NCI-H510A treated with DMSO at 0.1 percent for 48 hours (cell line): ENCODE data around the gene GJA5.

Experiments used
- DNase-seq: peaks from one replicate; lab custom pipeline; 2025; lab: John Stamatoyannopoulos, UW

Gene GJA5

GRCh38 chr1:147760481-147761260 lies at the start of gene GJA5:
Gene GJA5, minus strand, starts transcription at chr1:147760602. Its CDS starts 1,364 bp downstream, at chr1:147759238.
- DNase-seq: no peak

GRCh38 chr1:147809236-147809635 lies 48.8 kb upstream of the GJA5 start:
- no peak for DNase-seq

GRCh38 chr1:147808025-147808424 lies 47.6 kb upstream of the GJA5 start:
- no peak for DNase-seq

GRCh38 chr1:147807405-147807804 lies 47.0 kb upstream of the GJA5 start:
- no peak for DNase-seq

GRCh38 chr1:147804942-147805723 lies 44.7 kb upstream of the GJA5 start:
- DNase-seq: no peak

- no peak for DNase-seq
These were observed 40.4 kb upstream of the GJA5 start for GRCh38 chr1:147800804-147801203.

GRCh38 chr1:147798731-147799130 lies 38.3 kb upstream of the GJA5 start:
- no peak for DNase-seq

- DNase-seq: no peak
These were observed 34.2 kb upstream of the GJA5 start for GRCh38 chr1:147794570-147794969.

- DNase-seq: no peak
These were observed 31.5 kb upstream of the GJA5 start for GRCh38 chr1:147791876-147792275.

GRCh38 chr1:147787765-147788164 lies 27.4 kb upstream of the GJA5 start:
- DNase-seq: no peak

- no peak for DNase-seq
These were observed 26.1 kb upstream of the GJA5 start for GRCh38 chr1:147786536-147786935.

- no peak for DNase-seq
These were observed 25.5 kb upstream of the GJA5 start for GRCh38 chr1:147785794-147786506.

- DNase-seq: no peak
These were observed 24.5 kb upstream of the GJA5 start for GRCh38 chr1:147784941-147785340.

- DNase-seq: no peak
These were observed 20.7 kb upstream of the GJA5 start for GRCh38 chr1:147781056-147781471.

- DNase-seq: no peak
These were observed 17.3 kb upstream of the GJA5 start for GRCh38 chr1:147777694-147778093.

GRCh38 chr1:147773215-147773715 lies 12.9 kb upstream of the GJA5 start:
- DNase-seq: no peak

GRCh38 chr1:147772570-147772969 lies 12.2 kb upstream of the GJA5 start:
- DNase-seq: no peak

- no peak for DNase-seq
These were observed 11.1 kb upstream of the GJA5 start for GRCh38 chr1:147771226-147772125.

- no peak for DNase-seq
These were observed 8.7 kb upstream of the GJA5 start for GRCh38 chr1:147769106-147769505.

- no peak for DNase-seq
These were observed 8.2 kb upstream of the GJA5 start for GRCh38 chr1:147768582-147768981.

GRCh38 chr1:147768101-147768500 lies 7.7 kb upstream of the GJA5 start:
- DNase-seq: no peak
